Neural cell (in vitro differentiated cells): ENCODE measurements around the gene SKAP1. TPM values are rescaled to one million over a fixed set of nuclear protein-coding genes. Genes with fewer than 3 reads are reported as not detected.

ENCODE experiments used
- H2AFZ ChIP-seq: fragments of 200-600, 300-800 bp; sonication (generic), shearing (Covaris generic); 2 replicates; pipeline ENCODE4 v1.6.0; 2014; ENCODE audit warnings: low read depth, mild to moderate bottlenecking, antibody characterized with exemption, low read length, moderate library complexity
- H3F3A ChIP-seq: fragments of 200-600 bp; shearing (Covaris generic); 2 replicates; pipeline ENCODE4 v1.6.1; 2016; ENCODE audit warnings: mild to moderate bottlenecking, moderate library complexity, mixed read lengths, antibody characterized with exemption, low read length; ENCODE audit not compliant: insufficient read depth, poor library complexity, severe bottlenecking
- H3K27ac ChIP-seq: fragments of 200-600, 300-800 bp; sonication (generic), shearing (Covaris generic); 2 replicates; pipeline ENCODE4 v1.5.1; 2014; ENCODE audit warnings: mild to moderate bottlenecking, low read length, moderate library complexity
- H3K27me3 ChIP-seq: fragments of 300-800, 200-600 bp; sonication (generic), shearing (Covaris generic); 2 replicates; pipeline ENCODE4 v1.6.0; 2014; ENCODE audit warnings: mild to moderate bottlenecking, low read depth, low read length, moderate library complexity; ENCODE audit not compliant: insufficient read depth
- H3K36me3 ChIP-seq: fragments of 300-800, 200-600 bp; sonication (generic), shearing (Covaris generic); 2 replicates; pipeline ENCODE4 v1.5.1; 2014; ENCODE audit warnings: mild to moderate bottlenecking, antibody characterized with exemption, low read length, moderate library complexity; ENCODE audit not compliant: insufficient read depth
- H3K4me2 ChIP-seq: fragments of 300-800, 200-600 bp; sonication (generic), shearing (Covaris generic); 2 replicates; pipeline ENCODE4 v1.6.0; 2014; ENCODE audit warnings: mild to moderate bottlenecking, low read length
- H3K4me3 ChIP-seq: fragments of 300-800, 200-600 bp; sonication (generic), shearing (Covaris generic); 2 replicates; pipeline ENCODE4 v1.5.1; 2014; ENCODE audit warnings: mild to moderate bottlenecking, low read length, moderate library complexity
- H3K79me2 ChIP-seq: fragments of 200-600 bp; shearing (Covaris generic); replicated peaks from 2 replicates; pipeline ENCODE4 v1.6.0; 2014; ENCODE audit warnings: mild to moderate bottlenecking, low read length, moderate library complexity; ENCODE audit not compliant: insufficient read depth
- H3K9ac ChIP-seq: fragments of 300-800, 200-600 bp; sonication (generic), shearing (Covaris generic); 2 replicates; pipeline ENCODE4 v1.6.1; 2016; ENCODE audit warnings: mild to moderate bottlenecking, low read length, mixed read lengths
- H3K9me2 ChIP-seq: fragments of 200-600 bp; shearing (Covaris generic); 2 replicates; pipeline ENCODE4 v1.6.1; 2016; ENCODE audit warnings: mild to moderate bottlenecking, low read length, mixed read lengths; ENCODE audit not compliant: insufficient read depth
- H3K9me3 ChIP-seq: fragments of 200-600, 300-800 bp; sonication (generic), shearing (Covaris generic); 2 replicates; pipeline ENCODE4 v1.6.1; 2016; ENCODE audit warnings: mild to moderate bottlenecking, mixed run types, low read length, moderate library complexity, mixed read lengths
- H4K20me1 ChIP-seq: fragments of 200-600 bp; shearing (Covaris generic); 2 replicates; pipeline ENCODE4 v1.6.1; 2016; ENCODE audit warnings: mild to moderate bottlenecking, mixed run types; ENCODE audit not compliant: insufficient read depth
- CTCF ChIP-seq: fragments of 450-650 bp; IDR thresholded peaks from 2 replicates; pipeline ENCODE4 v1.5.1; 2014; ENCODE audit warnings: antibody characterized with exemption, mild to moderate bottlenecking, moderate library complexity; ENCODE audit not compliant: poor library complexity, severe bottlenecking
- EP300 ChIP-seq: fragments of 450-650 bp; conservative IDR thresholded peaks from 2 replicates; pipeline ENCODE4 v1.6.1; 2014; ENCODE audit warnings: antibody characterized with exemption, mild to moderate bottlenecking, moderate library complexity; ENCODE audit not compliant: poor library complexity, severe bottlenecking
- EZH2 ChIP-seq: fragments of 200-600, 300-800 bp; shearing (Covaris generic), sonication (generic); IDR thresholded peaks from 2 replicates; pipeline ENCODE4 v1.6.1; 2014; ENCODE audit warnings: antibody characterized with exemption, low read length, borderline replicate concordance, mild to moderate bottlenecking; ENCODE audit not compliant: insufficient read depth, poor library complexity, severe bottlenecking
- MXI1 ChIP-seq: fragments of 450-650 bp; conservative IDR thresholded peaks from 2 replicates; pipeline ENCODE4 v1.6.1; 2014; ENCODE audit warnings: antibody characterized with exemption, mild to moderate bottlenecking; ENCODE audit not compliant: poor library complexity, severe bottlenecking
- POLR2AphosphoS5 ChIP-seq: IDR thresholded peaks from 2 replicates; pipeline ENCODE4 v1.6.1; 2012
- RAD21 ChIP-seq: fragments of 450-650 bp; conservative IDR thresholded peaks from 2 replicates; pipeline ENCODE4 v1.6.1; 2014; ENCODE audit warnings: antibody characterized with exemption, mild to moderate bottlenecking, moderate library complexity
- REST ChIP-seq: IDR thresholded peaks from 2 replicates; pipeline ENCODE4 v1.6.1; 2012; ENCODE audit warnings: borderline replicate concordance
- SMC3 ChIP-seq: fragments of 450-650 bp; conservative IDR thresholded peaks from 2 replicates; pipeline ENCODE4 v1.6.1; 2014; ENCODE audit warnings: antibody characterized with exemption, mild to moderate bottlenecking, moderate library complexity; ENCODE audit not compliant: poor library complexity
- TAF1 ChIP-seq: IDR thresholded peaks from 2 replicates; pipeline ENCODE4 v1.6.1; 2012; ENCODE audit warnings: low read depth
- polyA plus RNA-seq: library from polyadenylated mRNA; depleted of rRNA; stranded (reverse); fragments of >200 nt; gene quantifications from 2 replicates; pipeline ENCODE4 v1.2.3, GENCODE V29; 2014

SKAP1 gene
- polyA plus RNA-seq, 1 donor from 2014 or later, result 0.63 TPM

- Histone ChIP-seq H3K27me3 (no peaks in the 10 kb centered on the region), H3K79me2 (no peaks in the 10 kb centered on the region), H2AFZ (no peak overlapping the region), H3K9me3 (no peaks in the 10 kb centered on the region), H3K27ac (no peak overlapping the region), H3K4me3 (no peak overlapping the region), H3K36me3 (no peaks in the 10 kb centered on the region), H3K9ac (no peak overlapping the region), H4K20me1 (no peaks in the 10 kb centered on the region), H3F3A (no peaks in the 10 kb centered on the region), H3K9me2 (no peaks in the 10 kb centered on the region), H3K4me2 (no peak overlapping the region)
- no peak for TF ChIP-seq EZH2
- TF ChIP-seq SMC3, result no peak
- TF ChIP-seq POLR2AphosphoS5, result no peak
- TF ChIP-seq EP300, result no peak
- no peak for TF ChIP-seq CTCF
- TF ChIP-seq RAD21, result no peak
- TF ChIP-seq MXI1, result no peak
Measured at GRCh38 chr17:48478224-48479013, 48.4 kb upstream of the SKAP1 start.

GRCh38 chr17:48477221-48477620 is 47.2 kb upstream of the SKAP1 start:
- Histone ChIP-seq H3K79me2 (no peaks in the 10 kb centered on the region), H3K9me3 (no peaks in the 10 kb centered on the region), H4K20me1 (no peaks in the 10 kb centered on the region), H3F3A (no peaks in the 10 kb centered on the region), H3K4me3 (no peak overlapping the region), H3K9ac (no peak overlapping the region), H3K27me3 (no peaks in the 10 kb centered on the region), H2AFZ (no peak overlapping the region), H3K4me2 (no peak overlapping the region), H3K27ac (no peak overlapping the region), H3K36me3 (no peaks in the 10 kb centered on the region), H3K9me2 (no peaks in the 10 kb centered on the region)
- TF ChIP-seq EP300 (no peak), REST (no peak), RAD21 (no peak), TAF1 (no peak), CTCF (no peak), MXI1 (no peak), POLR2AphosphoS5 (no peak)
